T-helper 17 cell (primary cell): ENCODE data around the gene NDST4. TPM values are rescaled to one million over a fixed set of nuclear protein-coding genes. Genes with fewer than 3 reads are reported as not detected.

Experiments
- ATAC-seq: fragments of 150-1000 bp; cut with Tn5 transposase; 2 replicates; pipeline ENCODE4 v1.10.0; 2021; ENCODE audit warnings: mild to moderate bottlenecking, moderate library complexity
- DNase-seq, 3 donors: peaks; one replicate each; pipeline versions ENCODE4 v3.0.0 to v3.0.0-alpha.2; 2020 to 2021
- H3K9me3 ChIP-seq: one replicate; pipeline ENCODE4 v1.7.0; 2013; ENCODE audit warnings: low read length, mild to moderate bottlenecking; ENCODE audit not compliant: control insufficient read depth, poor library complexity, severe bottlenecking
- H3K27ac Mint-ChIP-seq: one replicate; pipeline ENCODE4 v1.8.0; 2022; ENCODE audit warnings: mild to moderate bottlenecking, moderate library complexity, mixed read lengths
- H3K27me3 Mint-ChIP-seq: one replicate; pipeline ENCODE4 v1.8.0; 2022; ENCODE audit warnings: mixed read lengths
- H3K36me3 Mint-ChIP-seq: one replicate; pipeline ENCODE4 v1.8.0; 2022; ENCODE audit warnings: low read depth, mixed read lengths
- H3K4me1 Mint-ChIP-seq: one replicate; pipeline ENCODE4 v1.8.0; 2022; ENCODE audit warnings: mild to moderate bottlenecking, mixed read lengths
- H3K4me3 Mint-ChIP-seq: one replicate; pipeline ENCODE4 v1.8.0; 2022; ENCODE audit warnings: mild to moderate bottlenecking, moderate library complexity, mixed read lengths
- total RNA-seq, 4 donors: library from RNA in 2 of 4; stranded (reverse) in 2 of 4; gene quantifications; one replicate each; pipeline ENCODE4 v1.2.3 and lab custom pipeline; 2022 to 2026

Gene NDST4
- total RNA-seq, 2 donors from 2014 or later: not detected

- peaks cover 34% of the 10 kb centered on the region for H3K27me3 Mint-ChIP-seq
- H3K27ac Mint-ChIP-seq: no peak overlapping the region
- H3K9me3 ChIP-seq: no peaks in the 10 kb centered on the region
- no peaks in the 10 kb centered on the region for H3K4me1 Mint-ChIP-seq
- H3K4me3 Mint-ChIP-seq: no peak overlapping the region
- H3K36me3 Mint-ChIP-seq: no peaks in the 10 kb centered on the region
- DNase-seq: no peak
- ATAC-seq: no peak
Observed at GRCh38 chr4:114785570-114785969, 327.9 kb downstream of the NDST4 start.

GRCh38 chr4:114783215-114783595 lies 330.2 kb downstream of the NDST4 start:
- ATAC-seq: no peak
- H3K36me3 Mint-ChIP-seq: no peaks in the 10 kb centered on the region
- no peaks in the 10 kb centered on the region for H3K9me3 ChIP-seq
- H3K4me1 Mint-ChIP-seq: no peaks in the 10 kb centered on the region
- DNase-seq: no peak
- no peak overlapping the region for H3K27ac Mint-ChIP-seq
- no peak overlapping the region for H3K4me3 Mint-ChIP-seq
- H3K27me3 Mint-ChIP-seq: peaks cover 34% of the 10 kb centered on the region

GRCh38 chr4:114782415-114783214 lies 330.8 kb downstream of the NDST4 start:
- Mint-ChIP-seq H3K27me3 (peaks cover 30% of the 10 kb centered on the region), H3K27ac (no peak overlapping the region), H3K36me3 (no peaks in the 10 kb centered on the region), H3K4me3 (no peak overlapping the region), H3K4me1 (no peaks in the 10 kb centered on the region)
- DNase-seq (no peak), ATAC-seq (no peak)
- no peaks in the 10 kb centered on the region for H3K9me3 ChIP-seq

- Mint-ChIP-seq H3K4me1 (no peaks in the 10 kb centered on the region), H3K36me3 (no peaks in the 10 kb centered on the region), H3K27me3 (peaks cover 20% of the 10 kb centered on the region), H3K27ac (no peak overlapping the region), H3K4me3 (no peak overlapping the region)
- ATAC-seq (no peak), DNase-seq (no peak)
- H3K9me3 ChIP-seq: no peaks in the 10 kb centered on the region
Observed at GRCh38 chr4:114780205-114780604, 333.2 kb downstream of the NDST4 start.
